ENCODE results near the gene BCLAF1.

DNA sequence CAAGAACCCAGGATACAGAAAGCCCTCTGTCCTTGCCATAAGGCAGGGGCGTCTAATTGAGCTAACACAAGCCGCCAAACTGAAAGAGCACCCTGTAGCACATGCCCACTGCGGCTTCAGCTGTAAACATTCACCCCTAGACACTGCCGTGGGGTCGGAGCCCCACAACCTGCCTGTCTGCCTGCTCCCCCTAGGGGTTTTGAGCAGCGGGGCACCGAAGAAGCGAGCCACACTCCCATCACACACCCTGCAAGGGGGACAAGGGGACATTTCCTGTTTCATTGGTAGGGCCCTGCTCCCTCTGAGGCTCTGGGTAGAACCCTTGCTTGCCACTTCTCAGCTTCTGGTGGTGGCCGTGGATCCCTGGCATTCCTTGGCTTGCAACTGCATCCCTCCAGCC, 45.2 kb upstream of the BCLAF1 start:
- TF ChIP-seq, protein P1, sequence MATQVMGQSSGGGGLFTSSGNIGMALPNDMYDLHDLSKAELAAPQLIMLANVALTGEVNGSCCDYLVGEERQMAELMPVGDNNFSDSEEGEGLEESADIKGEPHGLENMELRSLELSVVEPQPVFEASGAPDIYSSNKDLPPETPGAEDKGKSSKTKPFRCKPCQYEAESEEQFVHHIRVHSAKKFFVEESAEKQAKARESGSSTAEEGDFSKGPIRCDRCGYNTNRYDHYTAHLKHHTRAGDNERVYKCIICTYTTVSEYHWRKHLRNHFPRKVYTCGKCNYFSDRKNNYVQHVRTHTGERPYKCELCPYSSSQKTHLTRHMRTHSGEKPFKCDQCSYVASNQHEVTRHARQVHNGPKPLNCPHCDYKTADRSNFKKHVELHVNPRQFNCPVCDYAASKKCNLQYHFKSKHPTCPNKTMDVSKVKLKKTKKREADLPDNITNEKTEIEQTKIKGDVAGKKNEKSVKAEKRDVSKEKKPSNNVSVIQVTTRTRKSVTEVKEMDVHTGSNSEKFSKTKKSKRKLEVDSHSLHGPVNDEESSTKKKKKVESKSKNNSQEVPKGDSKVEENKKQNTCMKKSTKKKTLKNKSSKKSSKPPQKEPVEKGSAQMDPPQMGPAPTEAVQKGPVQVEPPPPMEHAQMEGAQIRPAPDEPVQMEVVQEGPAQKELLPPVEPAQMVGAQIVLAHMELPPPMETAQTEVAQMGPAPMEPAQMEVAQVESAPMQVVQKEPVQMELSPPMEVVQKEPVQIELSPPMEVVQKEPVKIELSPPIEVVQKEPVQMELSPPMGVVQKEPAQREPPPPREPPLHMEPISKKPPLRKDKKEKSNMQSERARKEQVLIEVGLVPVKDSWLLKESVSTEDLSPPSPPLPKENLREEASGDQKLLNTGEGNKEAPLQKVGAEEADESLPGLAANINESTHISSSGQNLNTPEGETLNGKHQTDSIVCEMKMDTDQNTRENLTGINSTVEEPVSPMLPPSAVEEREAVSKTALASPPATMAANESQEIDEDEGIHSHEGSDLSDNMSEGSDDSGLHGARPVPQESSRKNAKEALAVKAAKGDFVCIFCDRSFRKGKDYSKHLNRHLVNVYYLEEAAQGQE (IDR thresholded peaks at IDR 0.05; ENCODE audit: low read depth) = no peak
- TF ChIP-seq, protein P2, sequence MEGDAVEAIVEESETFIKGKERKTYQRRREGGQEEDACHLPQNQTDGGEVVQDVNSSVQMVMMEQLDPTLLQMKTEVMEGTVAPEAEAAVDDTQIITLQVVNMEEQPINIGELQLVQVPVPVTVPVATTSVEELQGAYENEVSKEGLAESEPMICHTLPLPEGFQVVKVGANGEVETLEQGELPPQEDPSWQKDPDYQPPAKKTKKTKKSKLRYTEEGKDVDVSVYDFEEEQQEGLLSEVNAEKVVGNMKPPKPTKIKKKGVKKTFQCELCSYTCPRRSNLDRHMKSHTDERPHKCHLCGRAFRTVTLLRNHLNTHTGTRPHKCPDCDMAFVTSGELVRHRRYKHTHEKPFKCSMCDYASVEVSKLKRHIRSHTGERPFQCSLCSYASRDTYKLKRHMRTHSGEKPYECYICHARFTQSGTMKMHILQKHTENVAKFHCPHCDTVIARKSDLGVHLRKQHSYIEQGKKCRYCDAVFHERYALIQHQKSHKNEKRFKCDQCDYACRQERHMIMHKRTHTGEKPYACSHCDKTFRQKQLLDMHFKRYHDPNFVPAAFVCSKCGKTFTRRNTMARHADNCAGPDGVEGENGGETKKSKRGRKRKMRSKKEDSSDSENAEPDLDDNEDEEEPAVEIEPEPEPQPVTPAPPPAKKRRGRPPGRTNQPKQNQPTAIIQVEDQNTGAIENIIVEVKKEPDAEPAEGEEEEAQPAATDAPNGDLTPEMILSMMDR (IDR thresholded peaks at IDR 0.05 in 2 of 3, conservative IDR thresholded peaks at IDR 0.05 in 1 of 3; ENCODE audit: borderline replicate concordance in 1 of 3, insufficient read depth in 1 of 3, low read depth in 2 of 3, low read length in 2 of 3) = peak in 2 of 3 experiments; percentile 38 to 47; a peak in 3 of 6 replicates
- TF ChIP-seq FOSL1 (IDR thresholded peaks at IDR 0.05; ENCODE audit: low read depth) (no peak), EZH2 (IDR thresholded peaks at IDR 0.05) (no peak), ZNF274 (IDR thresholded peaks at IDR 0.05; ENCODE audit: low read depth, low read length) (no peak), JUND (IDR thresholded peaks at IDR 0.05) (no peak)

Measured in HCT116 (cell line).